Breast epithelium (tissue), 3 donors: ENCODE data around the gene ARHGEF12.

ENCODE experiments used
- POLR2A ChIP-seq: fragments of 450-650 bp; IDR thresholded peaks from one replicate; pipeline ENCODE4 v1.6.1; 2016; ENCODE audit warnings: antibody characterized with exemption, mild to moderate bottlenecking, moderate library complexity
- TF ChIP-seq, protein P1 (sequence below), 3 donors: fragments of 450-650 bp; IDR thresholded peaks; one replicate each; pipeline ENCODE4 v1.5.1; 2016 to 2017; ENCODE audit warnings: antibody characterized with exemption in 3 of 3, mild to moderate bottlenecking in 3 of 3, moderate library complexity in 3 of 3

DNA sequence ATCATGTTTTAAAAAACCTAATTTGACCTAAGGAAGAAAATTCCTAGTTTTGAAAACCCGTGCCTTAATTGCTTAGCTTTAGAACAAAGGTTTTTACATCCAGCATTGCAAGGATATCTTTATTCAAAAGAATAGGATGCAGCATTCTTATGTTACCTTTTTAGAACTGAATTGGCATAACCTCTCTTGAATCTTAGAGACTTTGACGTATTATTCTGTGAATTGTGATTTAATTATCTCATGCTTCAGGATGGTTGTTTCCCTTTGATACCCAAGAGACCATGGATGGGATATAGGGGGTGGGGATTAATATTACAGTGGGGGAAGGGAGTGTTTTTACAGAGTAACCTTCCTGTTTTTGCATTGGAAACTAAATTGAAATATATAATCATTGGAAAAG is 49.4 kb downstream of the ARHGEF12 start:
- TF ChIP-seq, protein P1, sequence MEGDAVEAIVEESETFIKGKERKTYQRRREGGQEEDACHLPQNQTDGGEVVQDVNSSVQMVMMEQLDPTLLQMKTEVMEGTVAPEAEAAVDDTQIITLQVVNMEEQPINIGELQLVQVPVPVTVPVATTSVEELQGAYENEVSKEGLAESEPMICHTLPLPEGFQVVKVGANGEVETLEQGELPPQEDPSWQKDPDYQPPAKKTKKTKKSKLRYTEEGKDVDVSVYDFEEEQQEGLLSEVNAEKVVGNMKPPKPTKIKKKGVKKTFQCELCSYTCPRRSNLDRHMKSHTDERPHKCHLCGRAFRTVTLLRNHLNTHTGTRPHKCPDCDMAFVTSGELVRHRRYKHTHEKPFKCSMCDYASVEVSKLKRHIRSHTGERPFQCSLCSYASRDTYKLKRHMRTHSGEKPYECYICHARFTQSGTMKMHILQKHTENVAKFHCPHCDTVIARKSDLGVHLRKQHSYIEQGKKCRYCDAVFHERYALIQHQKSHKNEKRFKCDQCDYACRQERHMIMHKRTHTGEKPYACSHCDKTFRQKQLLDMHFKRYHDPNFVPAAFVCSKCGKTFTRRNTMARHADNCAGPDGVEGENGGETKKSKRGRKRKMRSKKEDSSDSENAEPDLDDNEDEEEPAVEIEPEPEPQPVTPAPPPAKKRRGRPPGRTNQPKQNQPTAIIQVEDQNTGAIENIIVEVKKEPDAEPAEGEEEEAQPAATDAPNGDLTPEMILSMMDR (IDR thresholded peaks at IDR 0.05) = no peak
- no peak for TF ChIP-seq POLR2A
